HG03103 (cell line): ENCODE results near the gene RASGRF1.
"Not testable (repeated sequence)": the region's sequence is repeated elsewhere in the genome, so short reads cannot be mapped to it uniquely, and the experiment has no call there.

Source experiments
- ATAC-seq: cut with Tn5 transposase; IDR thresholded peaks from one replicate; pipeline ENCODE4 v1.9.1; 2021; ENCODE audit warnings: low read depth; ENCODE audit not compliant: unreplicated experiment

Gene RASGRF1

DNA sequence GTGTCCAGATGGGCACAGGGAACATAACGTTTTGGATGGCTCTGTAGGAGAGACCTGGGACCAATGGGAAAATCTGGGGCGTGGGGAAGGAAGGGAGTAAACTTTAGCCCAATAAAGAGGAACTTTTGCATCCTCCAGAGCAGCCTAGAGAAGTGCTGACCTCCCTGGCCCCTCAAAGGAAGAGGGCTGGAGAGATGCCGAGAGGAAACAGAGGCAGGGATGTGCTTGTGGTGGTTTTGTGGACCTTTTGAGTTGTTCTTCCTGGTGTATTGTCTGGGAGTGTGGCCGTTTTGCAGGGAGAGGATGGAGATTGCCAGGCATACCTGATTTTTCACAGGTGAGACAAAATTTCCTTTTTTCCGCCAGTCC, 155.9 kb downstream of the RASGRF1 start:
- no peak for ATAC-seq

DNA sequence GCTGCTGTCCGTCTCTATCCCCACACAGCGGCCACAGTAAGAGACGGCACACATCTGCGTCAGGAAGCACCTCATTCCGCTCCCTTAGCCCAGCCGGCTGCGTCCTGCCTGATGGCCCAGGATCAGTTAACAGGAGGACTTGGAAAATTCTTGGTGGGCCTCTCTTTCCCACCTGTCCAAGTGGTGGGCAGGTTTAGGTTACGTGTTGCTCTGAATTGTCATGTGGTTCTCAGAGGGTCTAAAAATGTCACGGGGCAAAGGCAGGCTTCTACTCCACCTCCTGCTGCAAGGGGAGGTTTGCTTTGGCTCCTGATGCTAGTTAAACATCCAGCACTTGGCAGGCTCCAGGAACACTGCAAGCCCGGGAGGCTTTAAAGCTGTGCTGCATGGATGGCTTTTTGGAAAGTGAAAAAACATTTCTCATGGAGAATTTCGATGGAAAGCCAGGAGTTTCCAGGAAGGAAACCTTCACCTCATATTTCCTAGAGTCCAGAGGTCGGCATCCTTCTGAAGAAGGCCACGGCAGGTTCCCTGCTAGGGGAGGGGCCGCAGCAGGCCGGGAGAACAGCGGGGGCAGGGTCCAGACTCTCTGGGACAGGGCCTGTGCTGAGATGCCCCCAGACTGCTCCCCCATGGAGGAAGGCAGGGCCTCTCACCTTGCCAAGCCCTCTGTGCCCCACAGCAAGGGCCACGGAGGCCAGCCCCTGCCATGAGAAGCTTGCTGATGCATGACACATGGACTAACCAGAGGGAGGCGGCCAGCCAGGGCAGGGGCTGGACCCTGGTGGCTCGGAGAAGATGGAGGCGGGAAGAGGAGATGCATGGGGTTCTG, 156.5 kb downstream of the RASGRF1 start:
- no peak for ATAC-seq

DNA sequence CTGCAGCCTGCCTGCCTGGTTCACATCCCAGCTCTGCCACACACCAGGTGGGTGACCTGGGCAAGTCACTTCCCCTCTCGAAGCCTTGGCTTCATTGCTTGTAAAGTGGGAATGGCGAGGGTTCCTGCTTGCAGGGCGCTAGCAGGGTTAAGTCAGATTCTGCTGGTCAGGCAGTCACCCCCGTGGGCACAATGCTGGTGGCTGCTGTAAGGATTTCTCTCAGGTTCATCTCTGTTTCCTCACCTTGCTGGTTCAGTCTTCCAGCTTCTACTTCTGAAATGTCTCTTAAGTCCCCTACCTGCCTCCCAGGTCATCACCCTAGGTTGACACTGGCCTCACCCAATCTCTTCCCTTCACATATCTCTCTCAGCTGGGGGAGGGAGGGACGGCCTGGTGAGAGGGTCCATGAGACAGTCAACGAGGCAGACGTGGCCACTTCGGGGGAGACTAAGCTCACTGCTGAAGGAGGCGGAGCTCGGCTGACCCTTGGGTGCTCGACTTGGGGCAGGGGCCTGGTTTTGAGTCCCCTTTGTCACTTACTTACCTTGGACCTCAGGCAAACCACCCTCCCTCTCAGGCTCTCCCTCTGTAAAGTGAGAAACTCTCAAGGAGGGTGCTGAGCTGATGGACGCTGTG, 157.3 kb downstream of the RASGRF1 start:
- no peak for ATAC-seq

DNA sequence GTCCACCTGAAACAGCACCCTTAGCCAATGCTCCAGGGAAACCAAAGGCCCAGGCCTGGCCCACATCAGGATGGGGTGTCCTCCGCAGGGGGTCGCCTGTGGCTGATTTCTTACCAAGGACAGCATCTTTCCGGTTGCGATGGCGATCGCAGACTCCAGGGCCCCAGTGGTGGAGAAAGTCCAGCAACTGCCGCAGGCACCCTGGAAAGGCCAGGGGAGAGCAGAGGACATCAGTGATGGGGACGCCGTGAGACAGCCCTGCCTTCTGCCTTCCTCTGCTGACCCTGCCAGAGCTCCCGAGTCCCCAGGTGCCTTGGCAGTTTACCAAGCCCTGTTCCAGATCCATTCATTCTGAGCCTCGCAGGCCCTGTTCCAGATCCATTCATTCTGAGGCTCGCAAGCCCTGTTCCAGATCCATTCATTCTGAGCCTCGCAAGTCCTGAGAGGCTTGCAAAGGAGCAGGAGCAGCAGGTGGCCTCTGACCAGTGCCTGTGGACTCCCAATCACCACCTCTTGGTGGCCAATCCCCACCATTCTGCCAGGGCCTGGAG, 158.2 kb downstream of the RASGRF1 start:
- no peak for ATAC-seq

DNA sequence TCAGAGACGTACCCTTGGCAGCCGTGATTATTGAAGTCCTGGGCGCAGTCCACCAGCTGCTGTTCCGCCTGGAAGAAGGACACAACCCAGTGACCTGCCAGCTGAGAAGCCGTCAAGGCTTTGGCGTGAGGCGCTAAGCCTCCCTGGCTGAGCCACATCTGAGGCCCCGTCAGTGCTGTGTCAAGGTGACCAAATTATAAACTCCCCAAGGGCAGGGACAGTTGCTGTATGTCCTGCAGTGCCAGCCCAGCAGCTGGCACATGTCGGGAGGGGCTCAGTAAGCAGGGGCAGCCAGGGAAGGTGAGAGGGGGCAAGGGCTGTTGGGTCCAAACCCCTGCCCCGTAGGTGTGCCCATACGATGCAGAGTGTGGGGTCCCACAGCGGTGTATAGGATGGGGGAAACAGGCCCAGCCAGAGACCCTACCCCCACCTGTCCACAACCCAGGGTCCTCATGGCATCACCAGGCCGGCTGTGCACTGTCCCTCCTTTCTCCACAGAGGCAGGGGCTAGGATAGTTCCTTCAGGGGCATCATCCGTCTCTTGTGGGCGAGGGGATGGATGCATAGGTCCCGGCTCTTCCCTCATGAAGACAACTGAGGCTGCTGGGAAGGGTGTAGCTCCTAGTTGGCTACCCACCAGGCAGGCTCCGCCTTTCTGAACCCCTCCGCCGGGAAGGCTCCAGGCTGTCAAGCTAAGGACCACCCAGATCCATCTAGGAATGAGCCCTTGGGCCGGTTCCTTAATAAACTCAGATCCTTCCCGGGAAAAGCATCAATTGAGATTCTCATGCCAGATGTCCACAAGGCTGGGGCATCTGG, 158.9 kb downstream of the RASGRF1 start:
- no peak for ATAC-seq

DNA sequence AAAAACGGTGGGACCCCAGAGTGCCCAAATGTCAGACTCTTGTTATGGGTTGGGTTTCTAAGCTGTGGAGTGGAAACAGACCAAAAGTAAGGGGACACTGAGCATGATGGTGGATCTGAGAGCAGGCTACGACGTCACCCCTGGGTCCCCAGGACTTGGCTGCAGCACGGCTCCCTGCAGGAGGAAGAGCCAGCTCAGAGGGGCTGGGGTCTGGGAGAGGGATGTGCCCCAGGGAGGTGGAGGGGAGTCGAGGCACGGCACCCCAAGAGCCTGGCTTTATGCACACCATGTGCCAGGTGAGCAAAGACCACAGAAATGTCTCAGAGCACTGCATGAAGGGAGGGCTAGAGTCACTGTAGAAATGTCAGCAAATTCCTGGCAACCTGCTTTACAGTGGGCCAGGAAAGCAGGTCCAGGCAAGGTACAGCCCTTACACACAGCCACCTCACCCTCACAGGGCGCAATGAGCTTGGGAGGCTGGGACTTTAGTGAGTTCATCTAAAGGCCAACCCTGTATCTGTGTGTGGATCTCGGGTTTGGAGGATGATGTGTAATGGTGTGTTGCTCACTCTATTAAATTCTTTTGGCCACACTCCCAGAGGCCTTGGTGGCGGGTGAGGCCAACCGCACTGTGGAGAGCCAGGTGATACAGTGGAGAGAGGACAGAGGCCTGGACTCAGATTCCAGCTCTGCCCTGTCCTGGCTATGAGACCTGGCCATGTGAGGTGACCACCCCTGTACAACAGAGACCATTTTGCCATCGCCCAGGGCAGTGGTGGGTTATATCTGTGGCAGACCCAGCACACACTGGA, 159.8 kb downstream of the RASGRF1 start:
- ATAC-seq, result no peak

DNA sequence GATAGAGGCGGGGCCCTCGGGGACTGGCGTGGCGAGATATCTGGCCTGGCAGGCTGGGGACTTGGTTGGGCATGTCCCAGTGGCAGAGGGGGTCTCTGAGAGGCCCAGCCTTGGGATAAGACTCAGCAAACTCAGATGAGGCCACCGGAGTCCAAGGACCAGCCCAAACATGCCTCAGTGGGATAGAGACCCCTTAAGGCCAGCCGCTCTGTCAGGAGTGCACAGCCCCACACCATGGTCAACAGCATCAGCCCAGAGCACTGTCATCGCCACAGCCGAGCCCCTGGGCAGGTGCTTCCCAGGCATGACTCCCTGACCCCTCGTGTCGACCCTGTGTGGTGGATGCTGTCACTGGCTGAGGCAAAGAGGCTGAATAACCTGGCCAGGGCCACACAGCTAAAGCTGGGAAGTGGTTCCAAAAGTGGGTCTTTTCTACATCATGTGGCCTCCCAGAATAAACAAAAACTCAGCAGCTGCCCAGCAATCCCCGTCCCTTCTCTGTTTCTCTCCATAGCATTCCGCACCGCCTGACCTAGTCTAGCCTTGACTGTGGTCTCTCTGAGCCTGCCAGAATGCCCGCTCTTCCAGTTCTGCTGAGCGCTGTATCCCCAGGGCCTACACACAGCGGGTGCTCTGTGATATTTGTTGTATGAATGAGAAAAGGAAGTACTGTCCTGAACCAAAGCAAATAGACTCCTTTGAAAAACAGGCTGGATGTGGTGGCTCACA, 160.9 kb downstream of the RASGRF1 start:
- ATAC-seq, result no peak

DNA sequence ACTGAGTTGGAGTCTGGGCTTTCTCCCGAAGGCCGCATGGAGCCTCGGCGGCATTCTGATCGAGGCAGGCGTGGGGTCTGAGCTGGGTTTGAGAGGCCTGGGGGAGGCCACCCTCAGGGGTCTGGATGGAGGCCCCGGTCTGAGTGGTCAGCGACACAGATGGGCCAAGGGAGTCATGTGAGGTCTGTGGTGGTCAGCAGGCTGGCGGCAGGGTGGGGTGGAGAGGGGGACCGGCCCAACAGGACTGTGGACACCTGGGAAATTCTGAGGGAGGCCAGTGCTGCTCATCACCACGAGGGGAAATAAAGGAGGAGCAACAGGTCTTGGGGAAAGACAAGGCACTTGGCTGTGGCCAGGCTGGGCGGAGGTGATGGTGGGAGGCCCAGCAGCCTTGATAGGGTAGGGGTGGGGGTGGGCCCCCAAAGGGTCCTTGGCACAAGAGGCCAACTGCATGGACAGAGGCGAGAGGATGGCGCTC, 161.9 kb downstream of the RASGRF1 start:
- ATAC-seq, result no peak

DNA sequence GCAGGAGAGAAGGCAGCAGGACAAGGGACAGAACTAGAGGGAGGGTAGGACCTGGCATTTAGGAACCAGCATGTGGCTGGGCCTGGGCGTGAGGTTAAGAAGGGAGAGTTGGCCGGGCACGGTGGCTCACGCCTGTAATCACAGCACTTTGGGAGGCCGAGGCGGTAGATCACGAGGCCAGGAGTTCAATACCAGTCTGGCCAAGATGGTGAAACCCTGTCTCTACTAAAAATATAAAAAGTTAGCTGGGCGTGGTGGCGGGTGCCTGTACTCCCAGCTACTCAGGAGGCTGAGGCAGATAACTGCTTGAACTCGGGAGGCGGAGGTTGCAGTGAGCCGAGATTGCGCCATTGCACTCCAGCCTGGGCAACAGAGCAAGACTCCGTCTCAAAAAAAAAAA, 162.4 kb downstream of the RASGRF1 start:
- ATAC-seq, result not testable (repeated sequence)

DNA sequence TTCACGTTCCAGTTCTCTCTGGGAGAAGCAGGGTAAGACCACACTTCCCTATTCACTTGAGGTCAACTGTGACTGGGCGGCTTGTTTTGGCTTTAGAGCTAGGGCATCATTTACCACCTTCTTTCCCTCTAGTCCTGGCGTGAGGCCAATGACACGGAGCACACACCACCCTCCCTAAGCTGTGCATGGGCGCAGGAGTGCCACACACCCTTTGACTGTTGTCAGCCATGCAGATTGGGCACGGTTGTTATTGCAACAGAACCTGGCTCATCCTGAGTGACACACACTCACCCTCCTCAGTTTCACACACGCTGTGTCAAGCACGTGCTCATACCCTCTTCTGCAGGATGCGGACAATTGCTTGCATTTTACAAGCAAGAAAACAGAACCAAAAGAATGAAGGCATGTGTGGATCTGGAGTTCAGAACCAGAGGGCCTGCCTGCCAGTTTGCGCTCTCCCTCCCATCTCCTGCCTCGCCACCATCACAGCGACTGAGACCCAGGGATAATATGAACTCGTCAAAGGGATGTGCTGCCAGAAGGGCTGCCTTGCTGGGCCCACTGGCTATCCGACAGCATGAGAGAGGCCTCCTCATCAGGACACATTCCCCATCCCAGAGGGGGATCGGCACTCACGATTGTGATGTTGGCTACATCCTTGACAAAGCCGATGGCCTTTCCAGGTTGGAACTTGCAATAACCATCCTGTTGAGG, 163.3 kb downstream of the RASGRF1 start:
- no peak for ATAC-seq

DNA sequence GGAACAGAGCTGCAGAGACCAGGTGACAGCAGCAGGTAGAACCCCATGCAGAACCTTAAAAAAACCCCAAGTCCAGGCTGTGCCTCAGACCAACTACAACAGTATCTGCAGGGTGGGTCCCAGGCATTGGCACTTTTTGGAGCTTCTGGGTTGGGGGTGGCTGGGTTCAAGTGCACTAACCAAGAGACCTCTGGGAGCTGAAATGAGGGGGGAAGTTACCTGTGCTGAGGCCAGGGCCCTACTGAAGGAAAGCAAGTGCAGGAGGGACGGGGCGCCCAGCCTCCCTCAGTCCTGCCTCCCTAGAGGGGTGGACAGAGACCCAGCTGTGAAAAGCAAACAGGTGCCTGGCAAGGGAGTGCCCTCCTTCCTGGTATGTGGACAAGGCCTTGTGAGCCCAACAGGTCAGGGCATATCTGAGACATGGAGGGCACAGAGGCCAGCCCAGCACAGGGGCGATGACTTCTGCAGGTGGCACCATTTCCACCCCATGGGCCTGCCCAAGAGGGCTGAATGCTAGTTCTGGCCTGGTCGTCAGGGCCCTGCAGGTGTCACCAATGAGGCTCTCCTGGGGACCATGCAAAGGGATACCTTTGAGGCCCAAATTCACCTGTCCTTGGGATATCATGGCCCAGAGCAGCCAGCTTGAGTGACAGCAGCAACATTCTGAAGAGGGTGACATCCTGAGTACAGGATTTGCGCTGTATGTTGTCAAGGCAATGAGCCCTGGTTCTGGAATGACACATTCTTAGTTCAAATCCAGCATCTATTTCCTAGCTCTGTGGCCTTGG, 164.4 kb downstream of the RASGRF1 start:
- no peak for ATAC-seq

DNA sequence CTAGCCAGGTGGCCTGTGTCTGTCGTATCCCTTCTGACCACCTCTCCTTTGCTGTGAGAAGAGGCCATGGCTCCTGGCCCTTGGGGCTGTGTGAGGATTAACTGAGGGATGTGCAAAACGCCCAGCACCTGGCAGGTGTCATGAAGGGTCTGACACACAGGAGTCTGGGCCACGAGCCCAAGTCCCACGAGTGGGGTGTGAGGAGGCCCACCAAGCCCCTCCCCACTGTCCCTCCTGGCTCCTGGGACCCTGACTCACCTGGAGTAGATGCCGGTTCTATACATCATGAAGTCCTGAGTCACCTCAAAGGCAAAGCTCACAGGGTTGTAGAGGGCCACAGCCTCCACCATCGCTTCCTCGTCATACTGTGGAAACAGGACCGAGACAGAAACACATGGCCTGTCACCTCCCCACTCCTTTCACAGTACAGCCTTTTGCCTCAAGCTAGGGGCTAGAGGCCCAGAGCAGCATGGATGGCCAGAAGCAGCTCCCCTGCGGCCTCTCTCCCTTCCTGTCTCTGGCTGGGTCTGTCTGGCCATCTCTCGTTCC, 165.4 kb downstream of the RASGRF1 start:
- ATAC-seq, result no peak

DNA sequence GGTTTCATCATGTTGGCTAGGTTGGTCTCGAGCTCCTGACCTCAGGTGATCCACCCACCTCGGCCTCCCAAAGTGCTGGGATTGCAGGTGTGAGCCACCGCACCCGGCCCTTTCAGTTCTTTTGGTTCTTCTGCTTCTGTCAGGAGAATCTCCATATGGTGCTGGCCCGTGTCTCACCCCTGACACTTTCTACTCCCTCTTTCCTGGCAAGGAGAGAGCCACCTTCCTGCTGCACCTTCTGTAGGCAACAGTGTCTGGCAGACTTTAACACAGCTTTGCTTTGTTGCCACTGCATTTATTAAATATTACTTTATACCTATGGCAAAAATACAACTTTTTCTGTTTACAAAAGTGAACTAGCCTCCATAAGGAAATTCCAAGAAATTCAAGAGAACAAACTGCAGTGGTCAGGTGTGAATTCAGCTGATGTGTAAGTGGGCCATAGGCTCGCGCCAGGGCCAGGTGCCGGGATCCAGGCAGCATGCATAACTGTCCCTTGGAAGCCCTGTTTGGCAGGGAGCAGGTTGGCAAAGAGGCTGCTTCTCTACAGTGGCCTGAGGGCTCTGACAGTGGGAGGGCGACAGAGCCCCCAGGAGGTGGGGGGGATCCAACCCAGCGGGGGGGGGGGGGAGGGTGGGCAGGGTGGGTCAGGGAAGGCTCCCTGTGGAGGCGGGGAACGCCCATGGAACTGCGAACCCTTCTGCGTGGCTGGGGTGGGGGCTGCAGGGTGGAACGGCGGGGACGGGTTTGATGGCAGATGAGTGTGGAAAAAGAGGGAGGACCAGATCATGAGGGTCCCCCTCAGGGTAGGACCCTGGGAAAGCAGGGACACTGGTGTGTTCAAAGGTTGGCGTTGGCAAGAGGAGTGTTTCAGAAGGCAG, 166.9 kb downstream of the RASGRF1 start:
- no peak for ATAC-seq

DNA sequence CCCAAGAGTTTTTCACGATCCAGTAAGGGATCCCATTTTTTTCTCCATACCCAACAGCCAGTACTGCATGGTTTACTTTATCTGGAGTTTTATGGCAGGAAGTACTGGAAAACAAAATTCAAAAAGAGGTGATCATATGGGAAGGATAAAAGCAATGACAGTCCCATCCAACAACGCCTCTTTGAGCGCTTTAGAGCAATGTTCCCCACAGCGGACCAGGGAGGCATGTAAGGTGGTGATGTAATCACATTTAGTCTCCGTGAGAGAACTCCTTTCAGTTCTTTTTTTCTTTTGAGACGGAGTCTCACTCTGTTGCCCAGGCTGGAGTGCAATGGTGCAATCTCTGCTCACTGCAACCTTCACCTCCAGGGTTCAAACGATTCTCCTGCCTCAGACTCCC, 167.6 kb downstream of the RASGRF1 start:
- no peak for ATAC-seq

DNA sequence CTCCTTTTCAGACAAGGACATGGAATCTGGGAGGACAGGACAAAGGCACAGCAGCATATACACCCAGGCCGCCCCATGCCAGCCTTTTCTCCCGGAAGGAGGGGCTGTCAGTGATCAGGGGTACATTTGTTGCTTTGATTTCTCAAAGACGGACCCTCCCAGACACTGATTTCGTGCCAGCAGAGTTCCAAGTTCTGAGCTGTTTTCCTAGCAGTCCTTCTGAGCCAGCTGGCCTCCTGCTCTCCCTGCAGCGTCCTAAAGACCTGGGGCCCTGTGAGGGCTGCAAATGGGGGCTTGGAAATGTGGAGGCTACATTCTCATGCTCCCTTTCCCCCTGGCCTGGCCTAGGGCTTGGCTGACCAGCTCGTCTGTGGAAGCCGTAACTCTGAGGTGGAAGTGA, 168.1 kb downstream of the RASGRF1 start:
- no peak for ATAC-seq

DNA sequence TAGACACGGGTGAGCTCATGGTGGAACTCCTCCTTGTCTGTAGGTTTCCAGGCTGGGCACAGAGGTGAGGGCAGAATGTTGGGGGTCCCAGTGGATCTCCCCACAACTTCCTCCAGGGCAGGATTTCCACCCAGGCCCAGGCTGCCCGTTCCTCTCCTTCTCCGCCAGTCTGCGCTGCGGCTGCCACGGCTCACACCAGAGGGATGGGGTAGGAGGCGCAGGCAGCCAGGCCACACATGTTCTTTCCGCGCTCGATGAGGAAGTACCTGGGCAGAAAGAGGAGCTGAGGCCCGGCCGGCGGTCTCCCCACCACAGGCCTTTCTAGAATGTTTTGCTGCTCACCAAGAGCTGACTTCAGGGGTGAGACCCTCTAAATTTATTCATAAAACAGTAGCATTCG, 168.6 kb downstream of the RASGRF1 start:
- no peak for ATAC-seq

DNA sequence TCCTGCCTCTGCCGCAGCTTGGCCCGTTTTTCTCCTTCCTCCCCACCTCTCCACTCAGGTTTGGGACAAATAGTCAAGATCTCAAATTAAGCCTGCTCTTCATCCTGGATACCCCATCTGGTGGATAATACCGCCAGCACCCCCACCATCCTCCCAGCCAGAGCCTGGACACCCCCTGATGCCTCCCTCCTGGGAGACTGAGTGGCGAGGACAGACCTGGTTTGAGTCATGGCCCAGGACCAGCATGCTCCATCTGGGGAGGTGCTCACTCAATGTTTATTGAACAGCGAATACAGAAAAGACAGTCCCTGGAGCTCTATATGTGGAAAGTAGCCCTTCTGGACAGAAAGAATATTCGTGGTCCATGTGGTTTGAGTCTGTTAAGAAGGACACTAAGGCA, 169.1 kb downstream of the RASGRF1 start:
- ATAC-seq, result no peak
